Measurements from ENCODE around the gene PSTPIP1.

DNA sequence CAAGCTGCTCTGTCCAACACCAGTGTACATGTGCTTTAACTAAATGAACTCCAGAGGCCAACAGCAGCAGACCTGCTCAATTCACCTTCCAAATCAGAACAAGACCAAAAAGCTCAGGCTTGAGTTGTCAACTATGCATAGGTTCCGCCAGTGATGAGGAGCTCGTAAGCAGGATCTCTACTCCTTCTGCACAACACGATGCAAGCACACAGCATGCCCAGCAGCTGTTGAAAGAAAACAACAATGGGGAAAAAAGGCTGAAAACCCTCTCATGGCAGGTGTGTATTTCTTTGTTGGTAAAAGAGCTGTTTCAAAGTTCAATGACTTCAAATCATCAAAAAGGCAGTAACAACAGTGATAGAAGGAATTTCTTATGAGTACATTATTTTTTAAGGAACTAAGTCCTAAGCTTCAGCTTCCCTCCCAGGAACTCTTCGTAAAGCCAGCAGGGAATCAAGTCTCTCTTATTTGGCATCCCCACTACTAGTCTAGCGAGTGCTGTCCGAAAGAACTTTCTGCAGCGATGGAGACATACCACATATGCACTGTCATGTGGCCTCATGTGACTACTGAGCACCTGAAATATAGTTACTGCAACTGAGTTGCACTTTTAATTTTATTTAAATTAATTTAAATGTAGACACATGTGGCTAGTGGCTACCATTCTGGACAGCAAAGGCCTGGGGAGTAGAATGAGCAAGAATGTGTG lies 51.9 kb downstream of the PSTPIP1 start:
- TF ChIP-seq, protein P1, sequence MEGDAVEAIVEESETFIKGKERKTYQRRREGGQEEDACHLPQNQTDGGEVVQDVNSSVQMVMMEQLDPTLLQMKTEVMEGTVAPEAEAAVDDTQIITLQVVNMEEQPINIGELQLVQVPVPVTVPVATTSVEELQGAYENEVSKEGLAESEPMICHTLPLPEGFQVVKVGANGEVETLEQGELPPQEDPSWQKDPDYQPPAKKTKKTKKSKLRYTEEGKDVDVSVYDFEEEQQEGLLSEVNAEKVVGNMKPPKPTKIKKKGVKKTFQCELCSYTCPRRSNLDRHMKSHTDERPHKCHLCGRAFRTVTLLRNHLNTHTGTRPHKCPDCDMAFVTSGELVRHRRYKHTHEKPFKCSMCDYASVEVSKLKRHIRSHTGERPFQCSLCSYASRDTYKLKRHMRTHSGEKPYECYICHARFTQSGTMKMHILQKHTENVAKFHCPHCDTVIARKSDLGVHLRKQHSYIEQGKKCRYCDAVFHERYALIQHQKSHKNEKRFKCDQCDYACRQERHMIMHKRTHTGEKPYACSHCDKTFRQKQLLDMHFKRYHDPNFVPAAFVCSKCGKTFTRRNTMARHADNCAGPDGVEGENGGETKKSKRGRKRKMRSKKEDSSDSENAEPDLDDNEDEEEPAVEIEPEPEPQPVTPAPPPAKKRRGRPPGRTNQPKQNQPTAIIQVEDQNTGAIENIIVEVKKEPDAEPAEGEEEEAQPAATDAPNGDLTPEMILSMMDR (IDR thresholded peaks at IDR 0.05): no peak
- no peak for TF ChIP-seq POLR2A (IDR thresholded peaks at IDR 0.05)
- no peak for TF ChIP-seq EP300 (IDR thresholded peaks at IDR 0.05)

Measured in sigmoid colon (tissue), 4 donors.